DMS 273 (cell line): ENCODE measurements around the gene PSAPL1.
A peak's percentile ranks its signal among the peaks of the same experiment; 100 is the strongest.

Source experiments
- DNase-seq: peaks from one replicate; lab custom pipeline; 2025; ENCODE audit not compliant: unreplicated experiment; lab: John Stamatoyannopoulos, UW

PSAPL1 gene

DNA sequence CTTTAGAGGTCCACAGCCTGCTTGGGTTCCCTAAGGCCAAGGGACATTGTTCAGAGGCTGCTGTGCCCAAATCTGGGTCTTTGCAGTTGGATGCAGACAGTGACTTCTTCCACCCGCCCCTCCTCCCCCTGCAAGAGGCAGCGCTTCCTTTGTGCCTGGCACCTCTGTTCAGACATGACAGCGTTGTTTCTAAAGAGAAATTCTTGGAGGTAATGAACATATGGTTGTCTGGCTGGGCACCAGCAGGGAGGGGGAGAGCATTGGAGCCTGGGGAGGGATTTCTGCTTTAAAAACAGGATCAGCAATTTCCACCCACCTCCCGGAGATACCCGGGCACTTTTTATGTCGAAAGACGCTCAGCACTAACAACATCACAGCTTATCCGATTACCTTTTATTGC, 51.5 kb downstream of the PSAPL1 start:
- DNase-seq = peak; percentile 70

DNA sequence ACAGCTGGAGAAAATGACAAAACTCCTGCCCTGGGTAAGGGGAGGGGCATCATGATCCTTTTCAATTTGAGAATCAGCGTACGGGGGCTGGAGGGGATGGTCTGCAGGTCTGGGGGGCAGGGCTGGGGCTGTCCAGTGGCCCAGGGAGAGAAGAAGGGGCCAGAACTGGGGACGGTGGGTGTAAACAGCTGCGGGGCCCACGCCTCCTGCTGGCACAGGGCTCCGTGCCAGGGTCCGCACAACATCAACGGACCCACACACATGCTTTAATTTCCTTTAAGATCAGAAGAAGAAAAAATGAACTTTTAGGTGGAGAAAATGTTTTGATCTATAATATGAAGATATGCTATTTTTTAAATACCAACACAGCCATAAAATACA, 52.1 kb downstream of the PSAPL1 start:
- no peak for DNase-seq

DNA sequence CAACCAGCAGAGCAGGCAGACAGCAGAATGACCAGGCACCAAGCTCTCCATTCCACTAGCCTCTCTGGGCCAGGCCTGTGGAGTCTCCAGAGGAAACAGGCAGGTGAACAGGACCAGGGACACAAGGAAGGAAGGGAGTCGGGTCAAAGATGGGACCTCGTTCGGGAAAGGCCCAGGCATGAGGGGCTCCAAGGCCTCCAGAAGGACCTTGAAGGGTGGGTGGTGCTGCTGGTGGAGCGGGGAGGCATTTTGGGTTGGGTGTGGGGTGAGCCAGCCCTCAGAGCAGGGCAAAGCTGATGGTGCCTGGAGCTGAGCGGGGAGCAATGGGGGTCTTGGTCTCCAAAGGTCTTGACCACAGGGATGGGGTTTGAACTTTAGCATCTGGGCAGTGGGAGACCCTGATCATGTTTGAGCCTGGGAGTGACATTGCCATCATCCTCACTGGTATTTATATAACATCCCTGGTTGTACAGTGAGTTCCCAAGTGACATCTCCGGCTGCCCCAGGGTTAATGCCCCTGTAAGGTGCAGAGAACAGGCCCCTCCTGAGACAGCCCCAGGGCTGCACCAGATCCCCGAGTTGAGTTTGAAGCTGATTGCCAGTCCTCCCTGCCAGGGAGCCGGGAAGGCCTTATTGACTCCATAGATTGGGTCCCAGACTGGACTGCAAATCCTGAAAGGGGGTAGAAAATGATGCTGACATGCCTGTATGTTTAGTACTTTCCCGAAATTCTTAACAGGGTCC, 52.7 kb downstream of the PSAPL1 start:
- DNase-seq = no peak

DNA sequence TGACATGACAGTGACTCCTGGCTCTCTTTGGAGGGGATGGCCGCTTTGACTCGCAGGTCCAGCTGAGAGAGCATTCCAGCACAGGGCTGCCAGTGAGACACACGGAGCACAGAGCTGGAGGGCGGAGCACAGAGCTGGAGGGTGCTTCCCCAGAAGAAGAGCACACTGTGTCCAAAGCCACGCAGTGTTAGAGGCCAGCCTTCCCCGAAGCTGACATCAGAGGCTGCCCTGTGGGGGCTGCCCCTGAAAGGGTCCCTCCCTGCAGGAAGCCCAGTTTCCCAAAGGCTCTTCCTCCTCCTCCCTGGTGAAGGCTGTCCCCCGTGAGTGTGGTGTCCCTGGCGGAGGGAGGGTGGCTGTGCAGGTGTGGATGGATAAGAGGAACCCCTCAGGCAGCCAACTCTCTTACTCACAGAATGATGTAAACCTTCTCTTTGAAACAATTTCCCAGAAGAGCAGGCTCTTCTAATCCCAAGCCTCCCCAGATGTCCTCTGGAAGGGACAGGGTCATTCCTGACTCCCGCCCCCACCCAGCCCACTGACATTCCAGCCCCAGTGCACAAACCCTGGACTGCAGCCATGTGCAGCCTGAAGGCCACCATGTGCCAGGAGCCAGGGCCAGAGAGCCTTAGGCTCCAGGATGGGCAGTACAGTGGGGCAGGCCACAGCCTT, 53.4 kb downstream of the PSAPL1 start:
- DNase-seq = no peak
